IPS-15b (cell line): ENCODE measurements around the gene DPT.

Experiments
- H3K27me3 ChIP-seq: one replicate; pipeline ENCODE4 v1.6.1; 2013; ENCODE audit warnings: low read length; ENCODE audit not compliant: control insufficient read depth, insufficient read depth
- H3K36me3 ChIP-seq: one replicate; pipeline ENCODE4 v1.6.1; 2013; ENCODE audit warnings: low read length; ENCODE audit not compliant: control insufficient read depth, insufficient read depth
- H3K4me1 ChIP-seq: one replicate; pipeline ENCODE4 v1.6.1; 2013; ENCODE audit warnings: mild to moderate bottlenecking, low read length; ENCODE audit not compliant: control insufficient read depth, insufficient read depth
- H3K4me3 ChIP-seq: one replicate; pipeline ENCODE4 v1.5.1; 2013; ENCODE audit warnings: low read depth, low read length
- H3K9ac ChIP-seq: one replicate; pipeline ENCODE4 v1.6.1; 2013; ENCODE audit warnings: low read depth, mild to moderate bottlenecking, low read length
- H3K9me3 ChIP-seq: one replicate; pipeline ENCODE4 v1.6.1; 2013; ENCODE audit warnings: mild to moderate bottlenecking, low read length; ENCODE audit not compliant: control insufficient read depth, insufficient read depth

Gene DPT

DNA sequence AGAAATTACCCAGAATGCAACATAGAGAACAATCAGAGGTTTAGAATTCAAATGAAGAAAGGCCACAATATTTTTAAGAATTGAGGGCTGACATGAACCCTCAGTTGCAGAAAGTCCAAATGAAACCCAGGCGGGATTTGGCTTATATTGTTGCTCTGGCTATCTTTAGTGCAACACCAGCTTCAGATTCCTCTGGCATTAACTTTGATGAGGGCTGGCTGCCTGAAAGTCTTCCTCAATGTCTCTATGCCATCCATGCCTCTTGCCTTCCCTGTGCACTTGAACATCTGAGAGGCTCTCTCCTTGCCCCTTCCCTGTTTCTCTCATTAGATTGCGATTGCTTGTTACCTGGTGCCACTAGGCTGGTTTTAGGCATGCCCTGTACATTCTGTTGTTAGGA is 31.2 kb upstream of the DPT start:
- Histone ChIP-seq H3K4me3 (no peak overlapping the region), H3K9ac (no peak overlapping the region), H3K9me3 (no peaks in the 10 kb centered on the region), H3K27me3 (no peaks in the 10 kb centered on the region), H3K4me1 (no peaks in the 10 kb centered on the region), H3K36me3 (no peaks in the 10 kb centered on the region)

DNA sequence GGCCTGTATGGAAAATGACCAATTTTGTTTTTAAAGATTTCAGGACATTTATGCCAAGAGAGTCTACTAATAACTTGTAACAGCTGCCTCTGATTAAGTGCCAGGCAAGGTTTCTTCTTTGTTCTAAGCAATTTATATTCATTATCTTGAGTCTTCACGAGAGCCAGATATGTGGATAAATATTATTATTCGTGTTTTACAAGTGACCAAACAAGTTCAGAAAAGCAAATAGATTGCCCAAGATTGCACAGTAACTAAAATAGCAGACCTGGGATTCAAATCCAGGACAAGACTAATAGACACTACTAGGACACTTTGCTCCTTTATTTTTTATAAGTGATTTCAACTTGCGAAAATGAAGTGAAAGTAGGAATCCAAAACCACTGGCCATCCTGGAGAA is 30.1 kb upstream of the DPT start:
- Histone ChIP-seq H3K36me3 (no peaks in the 10 kb centered on the region), H3K9ac (no peak overlapping the region), H3K4me1 (no peaks in the 10 kb centered on the region), H3K9me3 (no peaks in the 10 kb centered on the region), H3K4me3 (no peak overlapping the region), H3K27me3 (no peaks in the 10 kb centered on the region)

DNA sequence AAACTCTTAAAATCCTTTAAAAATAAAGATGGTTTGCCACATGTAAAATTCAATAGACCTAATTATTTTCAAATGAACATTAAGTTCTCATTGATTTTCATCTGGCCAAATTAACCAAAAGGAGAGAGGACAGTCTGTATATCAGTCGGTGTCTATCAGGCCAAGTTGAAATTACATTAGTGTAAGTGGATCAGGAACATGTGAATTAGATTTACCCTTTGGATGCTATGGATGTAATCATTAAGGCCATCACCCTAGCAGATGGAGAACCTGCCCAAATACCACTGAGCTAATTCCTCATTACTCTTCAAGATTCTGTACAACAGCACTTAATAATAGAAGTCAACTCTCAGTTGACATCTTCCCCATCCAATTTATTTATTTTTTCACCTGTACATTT is 29.5 kb upstream of the DPT start:
- Histone ChIP-seq H3K27me3 (no peaks in the 10 kb centered on the region), H3K9ac (no peak overlapping the region), H3K36me3 (no peaks in the 10 kb centered on the region), H3K4me1 (no peaks in the 10 kb centered on the region), H3K9me3 (no peaks in the 10 kb centered on the region), H3K4me3 (no peak overlapping the region)

DNA sequence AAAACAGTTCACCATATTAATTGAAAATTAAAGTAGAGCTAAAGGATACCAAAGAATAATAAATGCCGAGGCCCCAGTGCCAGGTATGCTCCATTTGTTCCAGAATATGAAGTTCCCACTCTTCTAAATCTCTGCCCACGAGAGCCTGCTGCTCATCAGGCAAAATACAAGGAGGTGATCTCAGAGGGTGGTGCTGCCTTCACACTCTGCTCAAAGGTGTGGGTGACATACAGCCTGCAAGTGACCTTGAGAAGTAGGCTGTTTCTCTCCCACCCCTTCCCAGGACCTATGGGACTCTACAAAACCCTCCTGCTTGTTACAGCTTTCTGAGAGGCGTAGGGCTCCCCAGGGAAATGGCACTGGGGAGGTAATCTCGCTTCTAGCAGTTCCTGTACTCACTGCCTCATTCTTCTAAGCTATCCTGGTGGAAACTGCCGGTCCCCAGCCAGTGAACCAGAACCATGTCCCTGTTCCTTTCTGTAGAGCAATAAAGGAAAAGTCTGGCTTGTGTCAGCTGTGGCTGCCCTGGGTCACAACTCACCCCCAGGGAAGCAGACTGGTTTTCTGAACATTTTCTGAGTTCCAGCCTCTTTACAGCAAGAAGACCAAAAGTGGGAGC is 26.9 kb upstream of the DPT start:
- H3K4me3 ChIP-seq: no peak overlapping the region
- H3K27me3 ChIP-seq: no peaks in the 10 kb centered on the region
- no peaks in the 10 kb centered on the region for H3K36me3 ChIP-seq
- H3K4me1 ChIP-seq: no peaks in the 10 kb centered on the region
- no peaks in the 10 kb centered on the region for H3K9me3 ChIP-seq
- no peak overlapping the region for H3K9ac ChIP-seq

DNA sequence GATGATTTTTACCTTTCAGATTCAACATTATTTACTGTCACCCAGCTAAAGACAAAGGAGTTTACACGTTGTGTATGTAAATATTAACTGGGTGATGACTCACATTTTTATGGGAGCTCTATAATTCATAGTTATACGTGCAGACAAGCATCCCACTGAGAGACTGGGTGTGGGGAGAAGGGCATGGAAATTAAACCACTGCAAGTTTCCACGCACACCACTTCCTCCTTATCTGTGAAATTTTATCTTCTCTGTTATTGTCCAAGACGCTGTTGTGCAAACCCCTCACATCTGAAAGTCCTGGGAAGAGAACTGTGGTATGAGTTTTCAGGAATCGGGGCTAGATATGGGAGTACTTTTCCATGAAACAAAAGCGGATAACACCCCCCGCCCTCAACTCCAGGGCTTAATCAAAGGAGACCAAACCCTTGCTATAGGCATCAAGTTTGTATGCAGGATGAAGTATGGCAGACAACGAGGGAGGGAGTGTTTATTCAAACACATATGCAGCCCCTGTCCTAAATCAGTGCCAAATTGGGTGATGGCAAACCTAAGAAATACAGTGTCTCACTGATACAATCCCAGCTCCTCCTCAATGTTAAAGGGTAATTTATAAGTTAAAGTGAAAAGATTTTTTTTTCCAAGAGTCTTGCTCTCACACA is 23.3 kb upstream of the DPT start:
- Histone ChIP-seq H3K9ac (no peak overlapping the region), H3K4me1 (no peaks in the 10 kb centered on the region), H3K36me3 (no peaks in the 10 kb centered on the region), H3K9me3 (no peaks in the 10 kb centered on the region), H3K4me3 (no peak overlapping the region), H3K27me3 (no peaks in the 10 kb centered on the region)

DNA sequence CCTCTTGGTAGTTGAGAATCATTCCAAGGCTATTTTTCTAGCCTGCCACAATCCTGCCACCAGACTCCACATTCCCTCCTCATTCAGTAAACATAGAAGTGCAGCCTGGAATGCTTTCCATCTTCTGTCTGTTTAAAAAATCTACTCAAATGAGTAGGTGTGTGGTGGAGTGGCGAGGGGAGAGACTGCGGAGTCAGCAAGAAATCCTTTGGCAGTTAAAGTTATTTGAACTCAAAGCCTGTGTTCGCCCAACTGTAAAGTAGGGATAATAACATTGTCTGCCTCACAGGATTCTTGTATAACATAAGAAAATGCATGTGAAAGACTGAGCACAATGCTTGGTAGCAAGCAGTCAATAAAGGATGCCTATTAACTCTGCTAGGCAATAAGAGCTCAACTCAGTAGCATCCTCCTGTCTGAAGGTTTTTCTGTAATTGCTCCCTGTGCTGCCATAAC is 22.2 kb upstream of the DPT start:
- no peaks in the 10 kb centered on the region for H3K9me3 ChIP-seq
- H3K4me3 ChIP-seq: no peak overlapping the region
- no peaks in the 10 kb centered on the region for H3K27me3 ChIP-seq
- no peaks in the 10 kb centered on the region for H3K4me1 ChIP-seq
- no peak overlapping the region for H3K9ac ChIP-seq
- no peaks in the 10 kb centered on the region for H3K36me3 ChIP-seq

DNA sequence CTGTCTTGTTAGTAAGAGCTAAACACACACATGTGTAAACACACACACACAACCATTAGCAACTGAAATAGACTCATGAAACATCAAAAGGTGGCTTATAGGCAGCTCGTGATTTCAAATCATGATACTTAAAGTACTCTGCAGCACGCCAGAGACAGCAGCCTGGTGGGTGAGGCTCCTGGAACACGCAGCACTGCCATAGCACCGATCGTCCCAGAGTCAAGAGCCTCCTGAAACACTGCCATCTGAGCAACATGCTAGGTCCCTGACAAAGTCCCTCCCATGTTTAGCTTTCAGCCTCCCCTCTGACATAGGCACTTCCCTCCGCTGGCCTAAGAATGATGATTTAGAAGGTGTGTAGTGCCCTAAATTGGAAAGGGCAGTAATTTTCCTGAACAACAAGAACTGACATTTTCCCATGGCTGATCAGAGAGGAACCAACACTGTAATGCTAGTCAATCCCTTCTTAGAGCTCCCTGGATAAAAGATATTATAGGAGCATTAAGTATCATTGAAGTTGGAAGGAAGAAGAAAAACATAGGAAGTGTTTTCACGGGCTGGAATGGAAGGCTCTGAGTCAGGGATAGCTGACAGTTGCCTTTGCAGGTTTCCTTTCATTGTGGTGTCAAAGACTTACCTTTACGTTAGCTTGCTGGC is 14.1 kb upstream of the DPT start:
- no peaks in the 10 kb centered on the region for H3K4me1 ChIP-seq
- no peaks in the 10 kb centered on the region for H3K27me3 ChIP-seq
- H3K9me3 ChIP-seq: no peaks in the 10 kb centered on the region
- no peaks in the 10 kb centered on the region for H3K36me3 ChIP-seq
- no peak overlapping the region for H3K4me3 ChIP-seq
- H3K9ac ChIP-seq: no peak overlapping the region

- no peaks in the 10 kb centered on the region for H3K36me3 ChIP-seq
- no peaks in the 10 kb centered on the region for H3K4me1 ChIP-seq
- no peaks in the 10 kb centered on the region for H3K9me3 ChIP-seq
- H3K9ac ChIP-seq: no peak overlapping the region
- no peak overlapping the region for H3K4me3 ChIP-seq
- no peaks in the 10 kb centered on the region for H3K27me3 ChIP-seq
Measured at GRCh38 chr1:168742386-168742785, 13.4 kb upstream of the DPT start.

DNA sequence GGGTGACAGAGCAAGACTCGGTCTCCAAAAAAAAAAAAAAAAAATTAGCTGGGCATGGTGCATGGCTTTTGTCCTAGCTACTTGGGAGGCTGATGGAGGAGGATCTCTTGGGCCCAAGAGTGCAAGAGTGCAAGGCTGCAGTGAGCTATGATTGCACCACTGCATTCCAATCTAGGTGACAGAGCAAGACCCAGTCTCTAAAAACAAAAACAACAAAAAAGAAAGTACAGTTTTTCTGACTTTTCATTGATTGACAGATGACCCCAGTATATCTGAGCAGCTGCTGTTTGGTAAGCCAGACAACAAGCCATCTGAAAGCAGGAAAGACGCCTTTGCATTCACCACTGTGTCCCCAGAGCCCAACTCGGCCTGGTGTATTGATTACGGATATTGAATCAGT is 10.9 kb upstream of the DPT start:
- Histone ChIP-seq H3K4me1 (no peaks in the 10 kb centered on the region), H3K9ac (no peak overlapping the region), H3K9me3 (no peaks in the 10 kb centered on the region), H3K36me3 (no peaks in the 10 kb centered on the region), H3K4me3 (no peak overlapping the region), H3K27me3 (no peaks in the 10 kb centered on the region)

DNA sequence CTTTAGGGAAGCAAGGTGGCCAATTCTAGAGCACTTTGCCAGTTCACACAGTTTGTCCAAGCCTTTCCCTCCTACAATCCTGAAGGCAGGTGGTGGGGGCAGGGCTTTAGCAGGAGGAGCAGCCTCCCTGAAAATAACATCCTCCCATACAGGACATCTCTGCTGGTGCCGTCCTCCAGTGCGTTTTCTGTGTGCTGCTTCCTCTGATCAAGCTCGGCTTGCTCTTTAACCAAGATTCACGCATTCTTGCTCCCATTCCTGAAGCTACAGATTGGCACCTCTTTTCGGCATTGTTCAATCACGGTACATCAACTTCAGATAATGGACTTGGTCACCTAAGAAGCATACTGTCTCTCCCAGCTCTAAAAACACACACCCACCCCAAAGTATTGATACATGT is 7.5 kb upstream of the DPT start:
- H3K27me3 ChIP-seq: no peaks in the 10 kb centered on the region
- H3K4me3 ChIP-seq: no peak overlapping the region
- H3K36me3 ChIP-seq: no peaks in the 10 kb centered on the region
- no peaks in the 10 kb centered on the region for H3K9me3 ChIP-seq
- no peak overlapping the region for H3K9ac ChIP-seq
- no peaks in the 10 kb centered on the region for H3K4me1 ChIP-seq

- H3K9ac ChIP-seq: no peak overlapping the region
- no peaks in the 10 kb centered on the region for H3K36me3 ChIP-seq
- no peaks in the 10 kb centered on the region for H3K9me3 ChIP-seq
Measured at GRCh38 chr1:168735974-168736373, 7.0 kb upstream of the DPT start.

GRCh38 chr1:168734946-168735345 is 5.9 kb upstream of the DPT start:
- no peak overlapping the region for H3K4me3 ChIP-seq
- H3K27me3 ChIP-seq: no peaks in the 10 kb centered on the region
- H3K4me1 ChIP-seq: no peaks in the 10 kb centered on the region

More at GRCh38 chr1:168735974-168736373, 7.0 kb upstream of the DPT start:
- Histone ChIP-seq H3K4me1 (no peaks in the 10 kb centered on the region), H3K4me3 (no peak overlapping the region), H3K27me3 (no peaks in the 10 kb centered on the region)

More at GRCh38 chr1:168734946-168735345, 5.9 kb upstream of the DPT start:
- Histone ChIP-seq H3K36me3 (no peaks in the 10 kb centered on the region), H3K9ac (no peak overlapping the region), H3K9me3 (no peaks in the 10 kb centered on the region)
